Thyroid gland (tissue), 4 donors: ENCODE data around the gene LRBA. TPM values are rescaled to one million over a fixed set of nuclear protein-coding genes. Genes with fewer than 3 reads are reported as not detected.

Experiments used
- DNase-seq, 2 donors: peaks; one replicate each; pipeline ENCODE4 v3.0.0-alpha.2; 2019
- H3K27ac ChIP-seq, 3 donors: fragments of 200-600 bp; sonication (generic); 1 replicate in 2 of 3; 2 replicates in 1 of 3; pipeline ENCODE4 v1.5.1; 2016 to 2019; ENCODE audit warnings: mild to moderate bottlenecking in 1 of 3, moderate library complexity in 1 of 3
- H3K27me3 ChIP-seq: fragments of 200-600 bp; sonication (generic); one replicate; pipeline ENCODE4 v1.5.1; 2019
- H3K36me3 ChIP-seq, 2 donors: fragments of 200-600 bp; sonication (generic); one replicate each; pipeline ENCODE4 v1.5.1; 2016 to 2019
- H3K4me1 ChIP-seq, 2 donors: fragments of 200-600 bp; sonication (generic); one replicate each; pipeline ENCODE4 v1.5.1; 2017 to 2019
- H3K4me3 ChIP-seq, 3 donors: fragments of 200-600 bp; sonication (generic); replicated peaks in 1 of 3; 1 replicate in 2 of 3; 2 replicates in 1 of 3; pipeline ENCODE4 v1.5.1; 2016; ENCODE audit warnings: mild to moderate bottlenecking in 1 of 3
- H3K9me3 ChIP-seq: fragments of 200-600 bp; sonication (generic); one replicate; pipeline ENCODE4 v1.5.1; 2017
- POLR2A ChIP-seq, 2 donors: fragments of 450-650 bp; IDR thresholded peaks; one replicate each; pipeline ENCODE4 v1.6.1; 2017; ENCODE audit warnings: antibody characterized with exemption in 2 of 2, mild to moderate bottlenecking in 2 of 2, moderate library complexity in 1 of 2
- WGBS, 2 donors: methylation state at CpG; one replicate each; pipeline ENCODE4 v1.1.5; 2017; 5-methylcytosine and 5-hydroxymethylcytosine counted together
- intact Hi-C: fragments of 100-400 bp; cut with DNase I; formaldehyde crosslinking; loops from one replicate; pipeline ENCODE4 v1.15.1; 2023
- total RNA-seq, 4 donors: library from RNA; depleted of rRNA; stranded (reverse); fragments of >200 nt; gene quantifications; one replicate each; pipeline ENCODE4 v1.2.3, GENCODE V29; 2016
- TF ChIP-seq, protein P1 (sequence below), 6 experiments: fragments of 200-600 bp in 3 of 6; fragments of 450-650 bp in 3 of 6; sonication (generic) in 3 of 6; IDR thresholded peaks; one replicate each; pipeline ENCODE4 v1.5.1; 2016 to 2019; ENCODE audit warnings: antibody characterized with exemption in 6 of 6, mild to moderate bottlenecking in 2 of 6, inconsistent platforms in 1 of 6, moderate library complexity in 1 of 6

Gene LRBA
- total RNA-seq, 4 donors from 2014 or later = 98.9 to 127 (median 113) TPM

DNA sequence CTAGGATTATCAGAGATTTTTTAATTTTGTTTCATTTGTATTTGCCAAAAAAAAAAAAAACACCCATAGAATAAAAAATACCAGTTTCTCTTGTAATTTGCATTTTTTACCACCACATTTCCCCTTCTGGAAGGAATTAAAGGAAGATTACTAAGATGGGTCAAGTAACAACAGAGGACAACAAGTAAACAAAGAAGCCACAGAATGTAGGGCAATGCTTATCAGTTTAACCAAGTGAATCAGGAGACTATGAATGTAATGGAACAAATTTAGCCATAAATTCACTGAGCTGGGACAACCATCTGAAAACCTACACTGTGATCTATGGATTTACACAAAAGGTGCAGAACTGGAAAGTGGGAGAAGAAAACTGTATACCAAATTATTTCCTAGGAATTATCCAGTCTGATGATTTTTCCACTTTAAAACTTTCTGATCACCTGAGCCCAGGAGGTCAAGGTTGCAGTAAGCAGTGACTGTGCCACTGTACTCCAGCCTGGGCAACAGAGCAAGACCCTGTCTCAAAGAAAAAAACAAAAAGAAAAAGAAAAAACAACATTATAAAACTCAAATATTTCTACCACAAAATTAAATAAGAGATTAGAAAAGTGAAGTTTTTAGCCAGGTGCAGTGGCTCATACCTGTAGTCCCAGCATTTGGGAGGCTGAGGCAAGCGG, 32.4 kb downstream of the LRBA start:
- no peak for TF ChIP-seq POLR2A (IDR thresholded peaks at IDR 0.05)
- TF ChIP-seq, protein P1, sequence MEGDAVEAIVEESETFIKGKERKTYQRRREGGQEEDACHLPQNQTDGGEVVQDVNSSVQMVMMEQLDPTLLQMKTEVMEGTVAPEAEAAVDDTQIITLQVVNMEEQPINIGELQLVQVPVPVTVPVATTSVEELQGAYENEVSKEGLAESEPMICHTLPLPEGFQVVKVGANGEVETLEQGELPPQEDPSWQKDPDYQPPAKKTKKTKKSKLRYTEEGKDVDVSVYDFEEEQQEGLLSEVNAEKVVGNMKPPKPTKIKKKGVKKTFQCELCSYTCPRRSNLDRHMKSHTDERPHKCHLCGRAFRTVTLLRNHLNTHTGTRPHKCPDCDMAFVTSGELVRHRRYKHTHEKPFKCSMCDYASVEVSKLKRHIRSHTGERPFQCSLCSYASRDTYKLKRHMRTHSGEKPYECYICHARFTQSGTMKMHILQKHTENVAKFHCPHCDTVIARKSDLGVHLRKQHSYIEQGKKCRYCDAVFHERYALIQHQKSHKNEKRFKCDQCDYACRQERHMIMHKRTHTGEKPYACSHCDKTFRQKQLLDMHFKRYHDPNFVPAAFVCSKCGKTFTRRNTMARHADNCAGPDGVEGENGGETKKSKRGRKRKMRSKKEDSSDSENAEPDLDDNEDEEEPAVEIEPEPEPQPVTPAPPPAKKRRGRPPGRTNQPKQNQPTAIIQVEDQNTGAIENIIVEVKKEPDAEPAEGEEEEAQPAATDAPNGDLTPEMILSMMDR (IDR thresholded peaks at IDR 0.05) = no peak
- Histone ChIP-seq H3K4me1 (no peaks in the 10 kb centered on the region), H3K27ac (no peak overlapping the region), H3K36me3 (no peaks in the 10 kb centered on the region), H3K9me3 (no peaks in the 10 kb centered on the region), H3K4me3 (no peak overlapping the region), H3K27me3 (no peaks in the 10 kb centered on the region)
- WGBS, 2 donors = 96% methylated on average over 1 of the region's 1 CpG
- intact Hi-C loops = no loop called here
- DNase-seq = no peak

DNA sequence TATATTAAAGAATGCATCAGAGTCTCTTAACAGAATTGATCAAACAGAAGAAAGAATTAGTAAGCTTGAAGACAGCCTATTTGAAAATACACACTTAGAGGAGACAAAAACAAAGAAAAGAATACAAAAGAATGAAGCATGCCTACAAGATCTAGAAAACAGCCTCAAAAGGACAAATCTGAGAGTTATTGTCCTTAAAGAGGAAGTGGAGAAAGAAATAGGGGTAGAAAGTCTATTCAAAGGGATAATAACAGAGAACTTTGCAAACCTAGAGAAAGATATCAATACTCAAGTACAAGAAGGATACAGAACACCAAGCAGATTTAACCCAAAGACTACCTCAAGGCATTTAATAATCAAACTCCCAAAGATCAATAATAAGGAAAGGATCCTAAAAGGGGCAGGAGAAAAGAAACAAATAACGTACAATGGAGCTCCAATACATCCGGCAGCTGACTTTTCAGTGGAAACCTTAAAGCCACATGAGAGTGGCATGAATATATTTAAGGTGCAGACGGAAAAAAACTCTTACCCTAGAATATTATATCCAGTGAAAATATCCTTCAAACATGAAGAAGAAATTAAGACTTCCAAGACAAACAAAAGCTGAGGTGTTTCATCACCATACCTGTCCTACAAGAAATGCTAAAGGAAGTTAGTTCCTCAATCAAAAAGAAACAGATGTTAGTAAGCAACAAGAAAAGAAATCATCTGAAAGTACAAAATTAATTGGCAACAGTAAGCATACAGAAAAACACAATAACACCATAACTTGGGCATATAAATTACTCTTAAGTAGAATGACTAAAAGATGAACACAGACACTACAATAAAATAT, 36.1 kb downstream of the LRBA start:
- no peaks in the 10 kb centered on the region for H3K27me3 ChIP-seq
- WGBS, 2 donors = 98% methylated on average over 3 of the region's 3 CpGs
- DNase-seq = no peak
- H3K27ac ChIP-seq = no peak overlapping the region
- TF ChIP-seq POLR2A (IDR thresholded peaks at IDR 0.05) = no peak
- TF ChIP-seq, protein P1 (IDR thresholded peaks at IDR 0.05) = no peak
- H3K4me3 ChIP-seq = no peak overlapping the region
- peaks cover 11 to 13% of the 10 kb centered on the region in 2 donors for H3K4me1 ChIP-seq
- H3K36me3 ChIP-seq = no peaks in the 10 kb centered on the region
- intact Hi-C loops = no loop called here
- no peaks in the 10 kb centered on the region for H3K9me3 ChIP-seq

DNA sequence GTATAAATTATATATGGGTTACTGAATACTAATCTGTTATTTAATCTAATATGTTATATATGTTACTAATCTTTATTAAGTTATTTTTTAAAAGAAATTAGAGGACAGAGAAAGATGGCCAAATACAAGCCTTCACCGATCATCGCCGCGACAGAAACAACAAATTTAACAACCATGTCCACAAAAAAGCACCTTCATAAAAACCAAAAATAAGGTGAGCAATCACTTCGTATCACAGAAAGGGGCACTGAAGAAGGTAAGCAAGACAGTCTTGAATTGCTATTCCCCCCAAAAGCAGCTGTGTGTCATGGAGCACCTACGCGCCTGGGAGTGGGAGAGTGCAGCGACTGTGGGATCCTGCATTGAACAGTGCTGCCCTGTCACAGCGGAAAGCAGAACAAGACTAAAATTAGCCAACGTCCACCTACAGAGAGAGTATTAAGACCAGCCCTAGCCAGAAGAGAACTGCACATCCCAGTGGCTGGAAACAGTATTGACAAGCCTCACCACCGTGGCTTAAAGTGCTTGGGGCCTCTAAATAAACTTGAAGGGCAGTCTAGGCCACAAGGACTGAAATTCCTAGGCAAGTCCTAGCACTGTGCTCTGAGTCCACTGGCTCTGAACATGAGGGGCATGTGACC, 38.5 kb downstream of the LRBA start:
- no peak for DNase-seq
- Histone ChIP-seq H3K36me3 (no peaks in the 10 kb centered on the region), H3K27me3 (no peaks in the 10 kb centered on the region), H3K27ac (no peak overlapping the region), H3K9me3 (no peaks in the 10 kb centered on the region), H3K4me3 (no peak overlapping the region), H3K4me1 (peaks cover 14 to 27% of the 10 kb centered on the region in 2 donors)
- intact Hi-C loops = no loop called here
- no peak for TF ChIP-seq POLR2A (IDR thresholded peaks at IDR 0.05)
- TF ChIP-seq, protein P1 (IDR thresholded peaks at IDR 0.05) = no peak
- WGBS, 2 donors = 81% methylated on average over 11 of the region's 11 CpGs

DNA sequence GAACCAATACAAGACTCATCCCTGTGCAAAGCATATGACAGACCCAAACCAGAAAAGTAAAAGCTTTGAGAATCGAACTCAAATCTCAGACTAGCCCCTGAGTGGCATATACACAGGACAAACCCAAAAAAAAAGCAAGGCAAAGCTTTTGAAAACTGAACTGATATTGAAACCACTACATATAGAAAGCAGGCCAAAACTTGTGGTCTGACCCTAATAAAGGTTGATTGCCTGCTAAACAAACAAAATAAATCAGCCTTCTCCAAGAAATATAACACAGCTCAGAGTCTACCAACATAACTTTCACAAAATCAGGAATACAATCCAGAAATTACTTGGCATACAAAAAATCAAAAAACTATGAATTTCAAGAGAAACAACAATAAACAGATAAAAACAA, 40.3 kb downstream of the LRBA start:
- no peak overlapping the region for H3K4me3 ChIP-seq
- intact Hi-C loops = no loop called here
- no peak for TF ChIP-seq POLR2A (IDR thresholded peaks at IDR 0.05)
- TF ChIP-seq, protein P1 (IDR thresholded peaks at IDR 0.05) = no peak
- no peaks in the 10 kb centered on the region for H3K9me3 ChIP-seq
- H3K27me3 ChIP-seq = no peaks in the 10 kb centered on the region
- H3K27ac ChIP-seq = no peak overlapping the region
- WGBS, 2 donors = 77 to 83% methylated on average over 1 of the region's 1 CpG
- H3K36me3 ChIP-seq = no peaks in the 10 kb centered on the region
- peaks cover 14 to 27% of the 10 kb centered on the region in 2 donors for H3K4me1 ChIP-seq
- DNase-seq = no peak
